Epithelial cell of proximal tubule (primary cell): ENCODE data around the gene TBX20. TPM values are rescaled to one million over a fixed set of nuclear protein-coding genes. Genes with fewer than 3 reads are reported as not detected.
"Not testable (repeated sequence)": the region's sequence is repeated elsewhere in the genome, so short reads cannot be mapped to it uniquely, and the experiment has no call there.

Source experiments
- DNase-seq: peaks from one replicate; pipeline ENCODE4 v3.0.0-alpha.2; 2011; ENCODE audit warnings: low read depth
- H3K4me3 ChIP-seq: 2 replicates; pipeline ENCODE4 v1.5.1; 2011; ENCODE audit warnings: low read depth, mild to moderate bottlenecking, low read length
- total RNA-seq: library from RNA; depleted of rRNA; stranded (reverse); fragments of >200 nt; gene quantifications from 2 replicates; pipeline ENCODE4 v1.2.3, GENCODE V29; 2015
- TF ChIP-seq, protein P1 (sequence below): conservative IDR thresholded peaks from 2 replicates; pipeline ENCODE4 v1.5.1; 2012; ENCODE audit warnings: low read depth, mild to moderate bottlenecking, low read length

The TBX20 gene
- total RNA-seq, 1 donor from 2014 or later = 0.69 TPM

DNA sequence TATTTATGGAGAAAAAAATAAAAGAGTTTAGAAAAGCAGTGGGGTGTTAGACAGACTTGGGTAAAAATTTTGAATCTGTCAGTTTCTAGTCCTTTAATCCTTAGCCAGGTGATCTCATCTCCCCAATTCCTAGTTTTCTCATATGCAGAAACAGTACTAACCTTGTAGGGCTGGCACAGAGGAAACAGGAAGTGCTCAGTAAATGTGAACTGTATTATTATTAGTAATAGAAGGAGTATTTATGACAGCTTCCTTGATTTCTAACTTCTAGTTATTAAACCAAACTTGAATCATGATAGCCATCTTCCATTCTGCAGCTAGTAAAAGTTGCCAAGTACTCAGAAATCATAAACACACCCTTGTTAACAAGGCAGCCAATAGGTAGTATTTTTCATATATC lies 12.5 kb downstream of the TBX20 start:
- no peak overlapping the region for H3K4me3 ChIP-seq
- DNase-seq = no peak
- TF ChIP-seq, protein P1, sequence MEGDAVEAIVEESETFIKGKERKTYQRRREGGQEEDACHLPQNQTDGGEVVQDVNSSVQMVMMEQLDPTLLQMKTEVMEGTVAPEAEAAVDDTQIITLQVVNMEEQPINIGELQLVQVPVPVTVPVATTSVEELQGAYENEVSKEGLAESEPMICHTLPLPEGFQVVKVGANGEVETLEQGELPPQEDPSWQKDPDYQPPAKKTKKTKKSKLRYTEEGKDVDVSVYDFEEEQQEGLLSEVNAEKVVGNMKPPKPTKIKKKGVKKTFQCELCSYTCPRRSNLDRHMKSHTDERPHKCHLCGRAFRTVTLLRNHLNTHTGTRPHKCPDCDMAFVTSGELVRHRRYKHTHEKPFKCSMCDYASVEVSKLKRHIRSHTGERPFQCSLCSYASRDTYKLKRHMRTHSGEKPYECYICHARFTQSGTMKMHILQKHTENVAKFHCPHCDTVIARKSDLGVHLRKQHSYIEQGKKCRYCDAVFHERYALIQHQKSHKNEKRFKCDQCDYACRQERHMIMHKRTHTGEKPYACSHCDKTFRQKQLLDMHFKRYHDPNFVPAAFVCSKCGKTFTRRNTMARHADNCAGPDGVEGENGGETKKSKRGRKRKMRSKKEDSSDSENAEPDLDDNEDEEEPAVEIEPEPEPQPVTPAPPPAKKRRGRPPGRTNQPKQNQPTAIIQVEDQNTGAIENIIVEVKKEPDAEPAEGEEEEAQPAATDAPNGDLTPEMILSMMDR = no peak

DNA sequence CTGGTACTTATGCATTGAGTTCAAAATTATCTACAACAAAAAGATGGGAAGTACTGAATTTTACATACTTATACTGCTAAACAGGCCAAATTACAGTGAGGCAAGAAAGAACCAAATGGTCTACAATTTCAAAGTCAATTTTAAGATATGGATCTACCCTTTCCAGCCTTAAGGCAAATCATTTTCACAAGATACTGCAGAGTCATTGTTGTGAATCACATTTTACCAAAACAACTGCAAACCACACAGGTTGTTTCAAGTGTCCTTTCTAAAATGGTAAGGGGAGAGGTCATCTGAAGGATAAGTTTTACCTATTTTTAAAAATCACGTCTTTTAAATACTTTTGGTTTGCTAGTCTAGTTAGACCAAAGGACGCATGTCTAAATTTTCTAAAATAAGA lies 12.9 kb downstream of the TBX20 start:
- not testable (repeated sequence) for DNase-seq, H3K4me3 ChIP-seq

DNA sequence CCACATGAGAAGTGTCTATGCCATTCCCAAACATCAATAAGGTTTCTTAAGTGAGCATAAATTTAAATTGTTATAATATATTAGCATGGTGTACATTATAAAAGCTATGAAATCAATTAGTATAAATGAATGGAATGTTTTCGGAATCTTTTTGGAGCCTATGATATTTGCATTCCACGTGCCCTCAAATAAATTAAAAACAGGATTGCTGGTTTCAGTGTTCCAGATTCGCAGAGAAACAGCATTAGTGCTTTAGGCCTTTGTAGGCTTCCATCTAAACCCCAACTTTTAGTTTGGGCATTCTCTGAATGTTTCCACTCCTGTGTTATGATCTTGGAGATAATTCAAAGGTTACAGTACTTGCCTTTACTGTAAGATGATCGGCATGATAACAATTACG lies 15.4 kb downstream of the TBX20 start:
- not testable (repeated sequence) for DNase-seq, H3K4me3 ChIP-seq

DNA sequence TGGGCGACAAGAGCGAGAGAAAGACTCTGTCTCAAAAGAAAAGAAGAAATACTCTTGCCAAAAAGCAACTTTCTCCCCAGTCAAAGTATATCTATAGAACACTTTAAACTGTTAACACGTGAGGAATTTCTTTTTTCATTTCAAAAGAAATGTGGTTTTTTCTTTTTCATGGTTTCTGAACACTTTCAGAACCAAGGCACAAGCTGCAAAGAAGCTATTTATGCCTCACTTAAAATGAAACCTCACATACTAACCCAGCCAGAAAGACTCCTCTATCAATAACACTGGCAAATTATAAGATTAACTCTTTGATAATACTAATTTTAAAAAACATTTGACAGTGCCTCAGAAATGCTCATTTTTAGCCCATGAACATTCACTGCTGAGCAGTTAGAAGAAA lies 20.9 kb downstream of the TBX20 start:
- TF ChIP-seq, protein P1 = no peak

DNA sequence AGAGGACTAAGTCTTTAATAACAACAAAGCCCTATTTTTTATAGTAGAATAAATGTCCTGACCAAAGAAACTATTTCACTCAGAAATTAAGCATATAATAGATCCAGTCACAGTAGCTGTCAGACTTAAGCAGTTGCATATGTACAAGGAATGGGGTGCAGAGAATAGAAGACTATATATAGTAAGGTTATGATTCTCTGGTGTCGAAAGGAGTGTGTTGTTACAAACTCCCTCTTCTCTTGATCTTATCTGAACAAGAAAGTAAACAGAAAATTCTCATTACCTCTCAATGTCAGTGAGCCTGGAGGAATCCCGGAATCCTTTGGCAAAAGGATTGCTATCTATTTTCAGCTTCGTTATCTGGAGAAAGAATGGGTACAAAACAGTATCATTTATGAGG lies 22.7 kb downstream of the TBX20 start:
- DNase-seq, H3K4me3 ChIP-seq: not testable (repeated sequence)

More for the DNA sequence above, 20.9 kb downstream of the TBX20 start:
- no peak overlapping the region for H3K4me3 ChIP-seq
- no peak for DNase-seq

DNA sequence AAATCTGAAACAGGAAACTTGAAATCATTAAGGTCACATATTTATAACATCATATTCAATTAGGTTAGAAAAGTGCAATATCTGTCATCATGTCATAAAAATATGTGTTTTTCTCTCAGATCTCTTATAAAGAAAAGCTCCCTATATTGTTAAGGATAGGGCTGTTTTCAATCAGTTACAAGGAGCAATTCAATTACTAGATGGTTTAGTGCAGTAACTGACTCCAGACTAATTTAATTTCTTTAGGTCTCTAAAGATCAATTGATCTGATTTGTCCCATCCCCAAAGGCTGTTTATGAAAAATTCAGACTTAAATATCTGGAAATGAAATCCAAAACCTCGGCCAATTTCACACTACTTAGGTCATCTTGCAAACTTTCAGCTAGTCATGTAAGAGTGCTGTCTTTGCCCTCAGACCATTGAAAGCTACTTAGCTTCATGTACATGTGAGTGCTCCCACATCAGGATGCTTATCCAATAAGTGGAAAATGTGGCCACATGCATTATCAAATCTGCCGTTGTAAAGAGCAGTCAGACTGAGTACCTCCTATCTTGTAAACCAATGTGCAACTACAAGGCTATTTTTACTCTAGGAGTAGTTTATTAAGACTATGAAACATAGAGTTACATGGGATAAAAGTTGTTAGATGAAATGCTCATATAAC lies 24.7 kb downstream of the TBX20 start:
- DNase-seq = not testable (repeated sequence)

DNA sequence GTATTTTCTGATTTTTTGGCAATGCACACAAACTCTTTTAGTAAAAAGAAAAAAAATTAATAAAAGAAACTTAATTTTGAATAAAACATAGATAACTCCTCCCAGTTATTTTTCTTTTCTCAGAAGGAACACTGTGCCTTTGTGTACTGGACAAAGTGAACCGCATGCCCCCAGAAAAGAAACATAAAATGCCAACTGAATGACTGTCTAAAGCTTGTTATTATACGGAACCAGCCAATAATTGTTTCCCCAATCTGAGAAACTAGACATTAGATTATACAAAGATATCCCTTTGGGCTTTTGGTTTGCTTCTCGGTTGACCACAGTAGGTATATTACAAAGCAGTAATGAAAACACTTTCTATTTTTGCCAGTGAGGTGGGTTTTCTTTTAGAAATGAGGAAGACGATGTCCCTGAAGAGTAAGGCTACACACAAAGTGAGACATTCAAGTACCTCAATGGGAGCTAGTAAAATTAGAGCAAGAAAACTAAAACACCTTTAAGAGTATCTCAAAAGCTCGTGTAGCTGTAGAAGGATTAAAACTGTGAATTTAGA lies 25.3 kb downstream of the TBX20 start:
- DNase-seq, H3K4me3 ChIP-seq: not testable (repeated sequence)

More for the DNA sequence above, 24.7 kb downstream of the TBX20 start:
- H3K4me3 ChIP-seq = not testable (repeated sequence)

DNA sequence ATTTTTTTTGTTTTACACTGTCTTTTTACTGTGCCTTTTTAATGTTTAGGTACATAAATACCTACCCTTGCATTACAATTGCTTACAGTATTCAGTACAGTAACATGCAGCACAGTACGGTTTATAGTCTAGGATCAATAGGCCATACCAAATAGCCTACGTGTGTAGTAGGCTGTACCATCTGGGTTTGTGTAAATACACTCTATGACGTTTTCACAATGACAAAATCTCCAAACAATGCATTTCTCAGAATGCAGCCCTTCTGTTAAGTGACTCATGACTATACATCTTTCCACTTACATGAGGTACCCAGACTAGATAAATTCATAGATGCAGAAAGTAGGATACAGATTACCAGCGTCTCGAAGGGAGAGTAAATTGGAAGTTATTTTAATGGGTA lies 26.5 kb downstream of the TBX20 start:
- not testable (repeated sequence) for H3K4me3 ChIP-seq, DNase-seq

DNA sequence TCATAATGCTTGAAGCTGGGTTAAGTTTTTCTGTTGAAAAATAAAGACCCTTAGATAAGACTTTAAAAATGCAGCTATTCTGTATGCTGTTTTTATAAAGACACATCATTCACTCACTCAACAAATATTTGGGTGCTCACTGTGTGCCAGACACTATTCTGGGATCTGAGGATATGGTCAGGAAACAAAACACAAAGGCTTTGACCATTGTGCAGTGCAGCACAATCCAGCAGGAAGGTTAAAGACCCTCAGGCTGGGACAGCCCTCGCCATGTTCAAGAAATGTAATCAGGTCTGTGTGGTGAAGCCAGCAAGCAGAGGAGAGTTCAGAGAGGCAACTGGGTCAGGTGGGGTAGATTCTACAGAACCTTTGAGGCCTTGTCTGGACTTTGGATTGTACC lies 31.5 kb downstream of the TBX20 start:
- not testable (repeated sequence) for DNase-seq, H3K4me3 ChIP-seq

DNA sequence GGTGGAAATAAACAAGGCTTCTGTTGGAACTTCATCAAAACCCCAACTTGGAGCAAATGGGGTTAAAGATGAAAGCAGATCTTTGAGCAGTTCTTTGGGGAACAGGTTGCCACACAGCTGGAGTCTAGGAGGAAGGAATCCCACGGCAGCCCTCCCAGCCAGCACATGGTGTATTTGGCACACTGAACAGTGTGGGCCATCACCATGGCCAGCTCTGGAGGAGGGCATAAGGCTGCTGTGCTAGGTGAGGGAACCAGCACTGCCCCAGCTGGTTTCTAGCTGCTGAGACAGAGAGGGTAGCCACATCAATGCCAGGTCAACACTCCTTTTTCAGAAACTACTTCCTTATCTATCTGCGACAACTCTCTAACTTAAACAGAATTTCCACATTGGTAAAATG lies 33.7 kb downstream of the TBX20 start:
- H3K4me3 ChIP-seq, DNase-seq: not testable (repeated sequence)

DNA sequence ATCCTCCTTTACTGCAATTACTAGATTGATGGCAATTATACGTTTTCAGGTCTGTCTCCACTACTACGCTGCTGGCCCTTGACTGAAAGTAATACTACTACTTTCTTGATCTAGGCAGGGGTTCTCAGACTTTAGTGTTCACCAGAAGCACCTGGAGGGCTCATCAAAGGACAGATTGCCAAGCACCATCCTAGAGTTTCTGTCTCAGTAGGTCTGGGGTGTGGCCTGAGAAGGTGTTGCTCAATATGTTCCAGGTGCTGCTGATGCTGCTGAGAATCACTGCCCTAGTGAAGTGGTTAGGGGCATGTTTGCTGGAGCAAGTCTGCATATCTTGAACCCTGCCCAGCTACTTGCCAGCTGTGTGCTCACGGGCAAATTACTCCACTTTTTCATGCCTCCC lies 37.9 kb downstream of the TBX20 start:
- DNase-seq, H3K4me3 ChIP-seq: not testable (repeated sequence)

DNA sequence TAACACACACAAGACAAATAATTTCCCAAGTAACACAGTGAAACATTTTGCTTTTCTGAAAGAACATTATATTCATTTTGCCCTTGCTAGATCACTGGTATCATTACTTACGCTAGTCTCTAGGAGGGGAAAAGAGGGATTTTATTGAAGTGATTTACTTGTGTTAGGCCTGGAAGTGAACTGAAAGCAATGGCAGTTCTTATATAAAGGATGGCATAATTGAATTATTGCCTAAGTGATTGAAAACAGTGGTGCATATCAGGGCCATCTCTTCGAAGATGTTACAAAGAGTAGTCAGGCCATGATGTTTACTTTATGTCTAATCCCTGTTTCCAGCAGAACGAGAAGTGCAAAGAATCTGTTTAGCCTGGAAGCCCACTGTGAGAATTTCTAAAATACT lies 38.8 kb downstream of the TBX20 start:
- H3K4me3 ChIP-seq, DNase-seq: not testable (repeated sequence)

DNA sequence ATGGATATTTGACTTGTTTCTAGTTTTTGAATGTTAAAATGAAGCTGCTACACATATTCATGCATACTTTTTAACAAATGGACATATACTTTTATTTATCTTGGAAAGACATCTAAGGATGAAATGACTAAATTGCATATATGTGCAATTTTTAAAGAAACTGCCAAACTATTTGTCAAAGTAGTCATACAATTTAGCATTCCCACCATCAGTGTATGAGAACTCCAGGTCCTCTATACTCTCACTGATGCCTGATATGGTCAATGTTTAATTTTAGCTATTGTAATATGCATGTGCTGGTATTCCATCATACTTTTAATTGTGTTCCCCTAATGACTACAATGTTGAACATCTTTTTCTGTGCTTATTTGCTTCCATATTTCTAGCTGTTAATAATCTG lies 47.0 kb downstream of the TBX20 start:
- DNase-seq, H3K4me3 ChIP-seq: not testable (repeated sequence)

DNA sequence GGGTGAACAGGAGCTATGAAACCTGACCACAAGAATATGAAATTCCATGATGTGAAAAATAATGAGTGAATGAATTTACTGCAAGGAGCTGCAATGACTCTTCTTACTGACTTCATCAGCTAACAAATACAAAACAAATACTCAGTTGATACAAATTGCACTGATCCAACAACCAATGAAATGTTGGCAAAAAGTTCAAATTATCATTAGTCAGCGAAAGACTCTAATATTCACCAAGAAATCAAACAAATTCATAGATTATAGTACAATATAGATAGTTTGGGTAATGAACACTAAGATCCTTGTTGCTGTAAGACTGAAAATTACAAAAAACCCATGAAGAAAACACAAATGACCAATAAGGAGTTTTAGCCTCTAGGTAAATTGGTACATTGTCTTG lies 49.0 kb downstream of the TBX20 start:
- not testable (repeated sequence) for DNase-seq, H3K4me3 ChIP-seq

DNA sequence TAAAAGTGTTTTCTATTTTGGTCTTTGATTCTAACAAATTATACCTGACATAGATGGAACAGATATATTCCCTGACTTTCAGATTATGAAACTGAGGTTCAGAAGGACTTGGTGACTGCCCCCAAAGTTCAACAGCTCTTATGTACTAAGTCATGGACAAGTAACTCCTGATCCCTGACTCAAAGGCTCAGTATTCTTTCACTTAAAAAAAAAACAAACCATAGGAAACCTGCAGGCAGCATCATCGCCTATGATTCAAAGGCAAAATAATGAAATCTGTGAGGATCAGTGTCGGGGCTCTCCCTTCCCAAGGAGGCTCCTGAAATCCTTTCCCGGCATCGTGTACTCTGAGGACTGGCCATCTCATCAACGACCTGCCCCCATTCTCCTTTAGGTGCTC lies 49.9 kb downstream of the TBX20 start:
- not testable (repeated sequence) for DNase-seq, H3K4me3 ChIP-seq

DNA sequence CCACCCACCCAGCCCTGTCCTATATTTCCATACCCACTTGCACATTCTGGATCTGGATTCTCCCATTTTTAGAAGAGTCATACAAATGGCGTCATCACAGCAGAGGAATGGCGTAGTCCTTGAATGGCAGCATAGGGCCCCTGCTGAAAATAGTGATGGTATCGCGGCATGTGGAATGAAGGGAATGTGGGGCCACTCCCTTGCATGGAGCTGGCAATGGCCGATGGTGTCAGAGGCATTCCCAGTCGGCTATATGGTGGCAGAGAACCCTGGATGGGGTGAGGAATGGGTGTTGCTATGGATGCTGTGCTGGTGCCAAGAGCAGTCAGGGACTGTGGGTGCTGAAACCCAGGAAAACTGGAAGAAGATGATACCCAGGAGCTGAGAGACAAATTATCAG lies 51.5 kb downstream of the TBX20 start:
- not testable (repeated sequence) for DNase-seq, H3K4me3 ChIP-seq

DNA sequence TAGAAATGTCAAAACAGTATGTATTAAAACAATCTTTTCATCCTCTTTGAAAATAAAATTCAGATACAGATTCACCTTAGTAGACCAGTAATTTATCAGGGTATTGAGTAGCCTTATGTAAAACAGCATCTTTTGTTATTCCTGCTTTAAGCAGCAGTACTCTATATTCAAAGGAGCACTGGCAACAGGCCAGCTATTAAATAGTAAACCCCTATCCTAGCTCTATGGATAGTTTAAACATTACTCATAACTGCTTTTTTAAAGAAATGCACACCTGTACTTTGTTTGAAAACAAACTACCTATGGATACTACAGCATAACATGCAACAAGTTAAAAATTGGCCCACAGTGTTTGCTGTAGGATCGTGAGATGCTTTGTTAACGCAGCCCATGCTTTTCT lies 53.7 kb downstream of the TBX20 start:
- H3K4me3 ChIP-seq, DNase-seq: not testable (repeated sequence)
